Measurements from ENCODE around the gene H2BK1.

Gene H2BK1

GRCh38 chr7:151166629-151167196 lies 43.6 kb downstream of the H2BK1 start:
- no peak for DNase-seq (ENCODE audit: low spot score)
- ChIA-PET CTCF (interaction anchor here (0.9 kb wide), 1 partner anchor 42 kb away, joined by 3 read pairs; no protein-coding TSS in a partner anchor), POLR2A (ENCODE audit: low non-redundant PET) (no interaction called here)
- no peak overlapping the region for H3K27ac ChIP-seq
- TF ChIP-seq, protein P1, sequence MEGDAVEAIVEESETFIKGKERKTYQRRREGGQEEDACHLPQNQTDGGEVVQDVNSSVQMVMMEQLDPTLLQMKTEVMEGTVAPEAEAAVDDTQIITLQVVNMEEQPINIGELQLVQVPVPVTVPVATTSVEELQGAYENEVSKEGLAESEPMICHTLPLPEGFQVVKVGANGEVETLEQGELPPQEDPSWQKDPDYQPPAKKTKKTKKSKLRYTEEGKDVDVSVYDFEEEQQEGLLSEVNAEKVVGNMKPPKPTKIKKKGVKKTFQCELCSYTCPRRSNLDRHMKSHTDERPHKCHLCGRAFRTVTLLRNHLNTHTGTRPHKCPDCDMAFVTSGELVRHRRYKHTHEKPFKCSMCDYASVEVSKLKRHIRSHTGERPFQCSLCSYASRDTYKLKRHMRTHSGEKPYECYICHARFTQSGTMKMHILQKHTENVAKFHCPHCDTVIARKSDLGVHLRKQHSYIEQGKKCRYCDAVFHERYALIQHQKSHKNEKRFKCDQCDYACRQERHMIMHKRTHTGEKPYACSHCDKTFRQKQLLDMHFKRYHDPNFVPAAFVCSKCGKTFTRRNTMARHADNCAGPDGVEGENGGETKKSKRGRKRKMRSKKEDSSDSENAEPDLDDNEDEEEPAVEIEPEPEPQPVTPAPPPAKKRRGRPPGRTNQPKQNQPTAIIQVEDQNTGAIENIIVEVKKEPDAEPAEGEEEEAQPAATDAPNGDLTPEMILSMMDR (conservative IDR thresholded peaks at IDR 0.05; ENCODE audit: low read depth) = no peak

- DNase-seq (ENCODE audit: low spot score) = no peak
- H3K27ac ChIP-seq = no peak overlapping the region
- POLR2A ChIA-PET (ENCODE audit: low non-redundant PET) = no interaction called here
- TF ChIP-seq, protein P1 (conservative IDR thresholded peaks at IDR 0.05; ENCODE audit: low read depth) = no peak
- CTCF ChIA-PET = no interaction called here
Observed at GRCh38 chr7:151161757-151162156, 48.5 kb downstream of the H2BK1 start.

Data from RWPE1 (cell line).